Type B pancreatic cell (in vitro differentiated cells): Measurements from ENCODE around the gene ARFRP1. TPM values are rescaled to one million over a fixed set of nuclear protein-coding genes. Genes with fewer than 3 reads are reported as not detected.

Source experiments
- DNase-seq: peaks from one replicate; pipeline ENCODE4 v3.0.0; 2021; ENCODE audit warnings: mixed read lengths; ENCODE audit not compliant: unreplicated experiment; ENCODE audit errors: extremely low spot score
- H3K27ac Mint-ChIP-seq: 2 replicates; pipeline ENCODE4 v1.8.0; 2021; ENCODE audit warnings: mild to moderate bottlenecking, mixed read lengths
- H3K27me3 Mint-ChIP-seq: 2 replicates; pipeline ENCODE4 v1.8.0; 2021; ENCODE audit warnings: mixed read lengths
- H3K36me3 Mint-ChIP-seq: 2 replicates; pipeline ENCODE4 v1.8.0; 2021; ENCODE audit warnings: mixed read lengths
- H3K4me1 Mint-ChIP-seq: one replicate; pipeline ENCODE4 v1.8.0; 2021; ENCODE audit warnings: mixed read lengths; ENCODE audit not compliant: unreplicated experiment
- H3K4me3 Mint-ChIP-seq: 2 replicates; pipeline ENCODE4 v1.8.0; 2021; ENCODE audit warnings: mild to moderate bottlenecking, mixed read lengths
- H3K9me3 Mint-ChIP-seq: 2 replicates; pipeline ENCODE4 v1.8.0; 2021; ENCODE audit warnings: mixed read lengths
- CTCF ChIP-seq: fragments of 200-600 bp; sonication (generic); conservative IDR thresholded peaks from 2 replicates; pipeline ENCODE4 v1.5.0; 2021; ENCODE audit warnings: antibody characterized with exemption, mild to moderate bottlenecking
- total RNA-seq: library from RNA; stranded (reverse); gene quantifications from 2 replicates; pipeline ENCODE4 v1.2.1, GENCODE V29; 2021; ENCODE audit warnings: low replicate concordance

ARFRP1 gene
- total RNA-seq, 1 donor from 2014 or later: 45.0 TPM

GRCh38 chr20:63657260-63657936, 50.4 kb downstream of the ARFRP1 start:
- H3K36me3 Mint-ChIP-seq: no peaks in the 10 kb centered on the region
- no peaks in the 10 kb centered on the region for H3K27me3 Mint-ChIP-seq
- peak overlapping the region; percentile 99 for H3K4me3 Mint-ChIP-seq
- peak overlapping the region; percentile 92 for H3K27ac Mint-ChIP-seq
- no peaks in the 10 kb centered on the region for H3K9me3 Mint-ChIP-seq
- TF ChIP-seq CTCF: no peak
- H3K4me1 Mint-ChIP-seq: peaks cover 26% of the 10 kb centered on the region
- DNase-seq: no peak

DNA sequence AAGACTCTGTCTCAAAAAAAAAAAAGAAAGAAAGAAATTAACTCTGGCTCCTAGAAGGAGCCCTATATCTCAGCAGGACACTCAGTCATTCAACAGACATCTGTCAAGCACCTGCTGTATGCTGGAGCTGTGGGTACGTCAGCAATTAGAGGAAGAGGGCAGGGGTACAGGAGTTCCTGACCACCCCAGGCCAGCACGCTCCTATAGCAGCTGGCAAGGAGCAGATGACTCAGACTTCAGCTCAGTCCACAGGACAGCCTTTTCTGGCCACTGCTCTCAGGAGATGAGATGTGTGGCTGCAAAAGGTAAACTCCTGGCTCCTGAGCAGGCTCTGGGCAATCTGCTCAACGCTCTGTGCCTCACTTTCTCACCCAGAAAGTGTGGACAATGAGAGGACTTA, 51.3 kb downstream of the ARFRP1 start:
- H3K9me3 Mint-ChIP-seq: no peaks in the 10 kb centered on the region
- H3K27ac Mint-ChIP-seq: no peak overlapping the region
- H3K36me3 Mint-ChIP-seq: no peaks in the 10 kb centered on the region
- H3K27me3 Mint-ChIP-seq: no peaks in the 10 kb centered on the region
- no peak for DNase-seq
- no peak for TF ChIP-seq CTCF
- peaks cover 26% of the 10 kb centered on the region for H3K4me1 Mint-ChIP-seq
- H3K4me3 Mint-ChIP-seq: peak overlapping the region; percentile 72

DNA sequence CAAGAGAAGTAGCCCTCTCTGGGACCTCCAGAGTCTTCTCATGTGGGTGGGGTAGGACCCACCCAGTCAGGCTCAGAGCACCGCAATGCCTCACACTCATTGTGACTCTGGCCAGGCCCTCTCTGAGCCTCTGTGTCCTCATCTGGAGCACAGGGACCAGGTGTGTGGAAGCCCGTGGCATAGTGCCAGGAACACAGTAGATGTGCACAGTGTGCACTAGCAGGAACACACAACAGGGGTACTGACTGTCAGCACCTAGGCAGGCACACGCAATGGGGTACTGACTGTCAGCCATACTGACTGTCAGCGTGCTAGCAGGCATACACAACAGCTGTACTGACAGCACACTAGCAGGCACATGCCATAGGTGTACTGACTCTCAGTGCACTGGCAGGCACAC, 52.5 kb downstream of the ARFRP1 start:
- Mint-ChIP-seq H3K4me1 (peaks cover 22% of the 10 kb centered on the region), H3K27me3 (no peaks in the 10 kb centered on the region), H3K4me3 (peak overlapping the region; percentile 44), H3K36me3 (no peaks in the 10 kb centered on the region), H3K27ac (no peak overlapping the region), H3K9me3 (no peaks in the 10 kb centered on the region)
- DNase-seq: no peak
- TF ChIP-seq CTCF: no peak

DNA sequence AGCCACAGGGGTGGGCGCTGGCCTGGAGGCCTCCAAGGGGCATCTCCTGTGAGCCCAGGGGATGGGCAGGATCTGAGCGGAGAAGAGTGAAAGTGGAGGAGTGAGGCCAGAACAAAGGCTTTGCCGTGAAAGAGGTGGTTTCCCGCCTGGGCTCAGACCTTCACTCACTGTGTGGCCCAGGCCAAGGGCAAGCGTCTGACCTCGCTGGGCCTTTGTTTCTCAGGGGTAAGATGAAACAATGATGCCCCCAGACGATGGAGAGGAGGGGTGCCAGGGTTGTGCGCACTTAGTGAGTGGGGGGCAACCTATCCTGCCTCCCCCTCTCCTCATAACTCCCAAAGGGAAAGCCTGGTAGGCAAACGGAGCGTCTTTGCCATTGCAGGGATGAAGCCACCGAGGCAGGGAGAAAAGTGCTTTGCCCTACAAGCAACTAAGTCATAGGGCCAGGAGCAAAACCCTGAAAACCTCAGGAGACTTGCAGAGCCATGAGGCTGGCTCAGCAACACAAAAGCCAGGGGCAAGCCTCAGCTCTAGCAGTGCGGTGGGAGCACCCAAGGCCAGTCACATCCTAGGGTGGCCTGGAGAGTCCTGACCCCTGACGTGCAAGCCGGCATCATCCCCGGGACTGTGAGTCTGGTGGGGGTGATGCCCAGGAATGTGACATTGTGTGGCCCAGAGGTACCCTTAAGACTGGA, 53.7 kb downstream of the ARFRP1 start:
- Mint-ChIP-seq H3K4me1 (peaks cover 13% of the 10 kb centered on the region), H3K4me3 (peak overlapping the region; percentile 79), H3K9me3 (no peaks in the 10 kb centered on the region), H3K27ac (peak overlapping the region; percentile 65), H3K36me3 (no peaks in the 10 kb centered on the region), H3K27me3 (no peaks in the 10 kb centered on the region)
- no peak for DNase-seq
- TF ChIP-seq CTCF: no peak

- H3K4me1 Mint-ChIP-seq: peaks cover 7% of the 10 kb centered on the region
- H3K27me3 Mint-ChIP-seq: no peaks in the 10 kb centered on the region
- no peak for TF ChIP-seq CTCF
- DNase-seq: peak; percentile 93
- H3K4me3 Mint-ChIP-seq: peak within 1 kb of the TSS; percentile 90
- peak within 1 kb of the TSS; percentile 65 for H3K27ac Mint-ChIP-seq
- H3K9me3 Mint-ChIP-seq: no peaks in the 10 kb centered on the region
- no peaks in the 10 kb centered on the region for H3K36me3 Mint-ChIP-seq
These were observed 54.5 kb downstream of the ARFRP1 start, which contains the start of gene STMN3 for GRCh38 chr20:63653041-63653973. Gene STMN3 (minus strand): TSS chr20:63653424. CDS start chr20:63653345, 79 bp downstream.
